ENCODE results near the gene DLGAP1.

Gene DLGAP1

DNA sequence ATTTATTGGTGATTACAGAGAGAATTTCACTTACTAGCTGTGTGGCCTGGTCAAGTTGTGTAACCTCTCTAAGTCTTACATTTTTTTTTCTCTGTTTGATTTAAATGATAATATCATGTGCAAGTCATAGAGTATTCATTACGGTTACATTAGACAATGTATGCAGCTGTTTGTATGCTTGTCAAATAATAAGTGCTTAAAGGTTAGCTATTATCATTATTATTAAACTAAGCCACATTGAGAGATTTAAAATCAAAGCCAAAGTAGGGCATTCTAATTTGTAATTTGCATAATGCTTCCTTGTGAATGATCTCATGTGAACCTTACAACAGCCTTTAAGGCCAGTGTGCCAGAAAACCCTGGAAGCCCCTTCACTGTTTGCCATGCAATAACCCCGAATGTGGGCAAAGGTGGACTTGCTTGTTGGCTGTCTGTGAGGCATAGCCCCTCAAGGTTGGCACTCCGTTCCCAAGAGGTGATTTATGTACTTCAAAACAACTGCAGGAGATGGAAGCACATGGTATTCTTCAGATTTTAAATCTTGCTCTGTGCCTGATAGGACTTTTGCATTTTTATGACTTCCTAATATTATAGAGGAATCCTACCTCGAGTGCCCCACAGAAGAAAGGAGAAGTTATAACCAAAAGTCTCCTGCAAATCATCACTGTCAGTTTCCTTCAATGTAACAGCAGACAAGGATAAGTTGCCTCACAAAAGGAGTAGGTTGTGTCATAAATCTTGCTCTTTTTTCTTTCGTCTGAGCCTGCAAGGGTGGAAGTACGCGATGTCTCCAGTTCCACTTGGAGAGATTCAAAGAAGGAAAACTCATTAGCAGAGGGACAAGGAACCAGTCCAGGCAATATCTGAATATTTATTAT is 733.1 kb downstream of the DLGAP1 start:
- DNase-seq (ENCODE audit: low read depth in 1 of 2, low spot score in 1 of 2): no peak
- in situ Hi-C loops (cut with HindIII; ENCODE audit: low pct_unique_long_range_greater_than_20kb, low sequenced_read_pairs): no loop called here
- no peak for TF ChIP-seq JUND (IDR thresholded peaks at IDR 0.05; ENCODE audit: low read depth)

DNA sequence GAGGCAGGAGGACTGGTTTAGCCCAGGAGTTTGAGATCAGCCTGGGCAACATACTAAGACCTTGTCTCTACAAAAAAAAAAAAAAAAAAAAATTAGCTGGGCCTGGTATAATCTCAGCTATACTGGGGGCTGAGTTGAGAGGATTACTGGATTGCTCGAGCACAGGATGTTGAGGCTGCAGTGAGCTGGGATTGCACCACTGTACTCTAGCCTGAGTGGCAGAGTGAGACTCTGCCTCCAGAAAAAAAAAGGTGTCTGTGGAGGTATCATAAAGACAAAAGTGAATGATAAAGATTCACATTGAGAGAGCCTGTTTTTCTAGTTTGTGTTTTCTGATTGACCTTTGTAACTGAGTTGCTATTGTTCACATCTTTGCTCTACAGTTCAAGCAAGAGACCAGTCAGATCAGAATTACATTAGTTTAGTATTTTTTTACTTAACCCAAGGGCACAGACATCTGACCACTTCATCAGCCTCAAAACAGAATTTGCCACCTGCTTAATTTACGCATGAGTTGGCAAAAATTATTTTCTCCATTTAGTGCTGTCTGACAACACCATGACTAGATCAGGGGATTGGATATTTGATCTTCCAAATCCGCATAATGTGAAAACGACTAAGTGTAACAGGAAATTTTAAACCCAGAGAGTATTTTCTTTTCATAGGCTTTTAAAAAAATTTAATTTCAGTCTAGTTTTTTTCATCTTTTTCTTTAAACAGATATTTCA is 734.1 kb downstream of the DLGAP1 start:
- in situ Hi-C loops (cut with HindIII; ENCODE audit: low pct_unique_long_range_greater_than_20kb, low sequenced_read_pairs): no loop called here
- no peak for TF ChIP-seq JUND (IDR thresholded peaks at IDR 0.05; ENCODE audit: low read depth)
- no peak for DNase-seq (ENCODE audit: low read depth in 1 of 2, low spot score in 1 of 2)

DNA sequence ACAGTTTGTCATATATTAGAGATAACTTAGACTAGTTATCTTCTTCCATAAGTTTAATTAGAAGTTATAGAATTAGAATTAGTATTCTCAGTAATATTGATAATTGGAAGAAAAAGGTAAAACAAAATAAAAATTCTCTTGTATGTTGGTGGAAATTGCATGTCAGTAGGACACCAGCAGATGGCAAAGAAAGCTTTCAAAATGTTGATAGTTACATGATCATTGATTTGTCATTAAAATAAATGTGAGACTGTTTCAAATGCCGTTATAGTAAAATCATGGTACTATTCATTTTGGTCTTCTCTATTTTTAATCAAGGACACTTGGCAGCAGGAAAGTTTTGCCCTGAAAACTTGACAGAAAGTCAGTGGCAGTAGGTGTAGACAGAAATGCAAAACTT is 734.9 kb downstream of the DLGAP1 start:
- no peak for TF ChIP-seq JUND (IDR thresholded peaks at IDR 0.05; ENCODE audit: low read depth)
- in situ Hi-C loops (cut with HindIII; ENCODE audit: low pct_unique_long_range_greater_than_20kb, low sequenced_read_pairs): no loop called here
- no peak for DNase-seq (ENCODE audit: low read depth in 1 of 2, low spot score in 1 of 2)

DNA sequence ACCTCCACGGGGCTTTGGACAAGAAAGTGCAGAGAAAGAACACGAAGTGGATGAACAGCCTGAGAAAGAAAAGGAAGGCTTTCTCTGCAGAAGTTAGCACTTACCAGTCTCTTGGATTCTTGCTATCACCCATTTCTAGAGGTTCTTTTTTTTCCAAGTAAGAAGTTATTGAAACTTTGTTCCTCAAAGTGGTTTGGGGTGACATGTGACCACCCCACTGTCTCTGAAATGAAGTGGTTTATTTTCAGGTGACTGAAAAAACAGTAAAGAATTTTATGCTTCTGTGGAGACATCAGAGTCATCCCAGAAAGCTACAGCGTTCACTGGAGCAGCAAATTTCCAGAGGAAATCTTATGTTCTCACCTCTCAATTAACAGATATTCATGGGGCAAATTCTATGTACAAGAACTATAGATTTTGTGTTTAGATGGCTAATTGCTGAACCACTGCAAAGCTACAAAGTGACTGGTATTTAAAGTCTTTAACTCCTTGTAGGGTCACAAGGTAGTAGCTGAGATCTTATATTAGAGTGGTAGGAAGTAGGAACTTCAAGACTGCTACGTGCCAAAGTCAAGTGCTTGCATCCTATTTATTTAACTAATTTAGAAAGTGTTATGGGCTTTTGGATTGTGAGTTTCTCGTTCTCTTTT is 737.6 kb downstream of the DLGAP1 start:
- DNase-seq (ENCODE audit: low read depth in 1 of 2, low spot score in 1 of 2): no peak
- TF ChIP-seq JUND (IDR thresholded peaks at IDR 0.05; ENCODE audit: low read depth): no peak
- in situ Hi-C loops (cut with HindIII; ENCODE audit: low pct_unique_long_range_greater_than_20kb, low sequenced_read_pairs): no loop called here

DNA sequence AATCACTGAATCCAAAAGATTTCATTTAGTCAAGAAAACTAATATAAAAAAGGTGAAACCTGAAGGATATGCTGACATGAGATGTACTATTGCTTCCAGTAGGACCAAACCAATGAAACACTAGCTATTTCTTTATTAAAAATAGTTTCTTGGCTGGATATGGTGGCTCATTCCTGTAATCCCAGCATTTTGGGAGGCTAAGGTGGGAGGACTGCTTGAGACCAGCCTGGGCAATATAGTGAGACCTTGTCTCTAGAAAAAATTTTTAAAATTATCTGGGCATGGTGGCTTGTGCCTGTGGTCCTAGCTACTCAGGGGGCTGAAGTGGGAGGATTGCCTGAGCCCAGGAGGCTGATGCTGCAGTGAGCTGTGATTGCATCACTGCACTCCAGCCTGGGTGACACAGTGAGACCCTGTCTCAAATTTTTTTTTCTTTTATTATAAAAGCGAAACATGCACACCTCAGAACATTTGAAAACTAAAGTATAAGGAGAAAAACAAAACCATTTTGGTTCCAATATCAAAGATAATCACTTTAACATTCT is 738.9 kb downstream of the DLGAP1 start:
- DNase-seq (ENCODE audit: low read depth in 1 of 2, low spot score in 1 of 2): no peak
- in situ Hi-C loops (cut with HindIII; ENCODE audit: low pct_unique_long_range_greater_than_20kb, low sequenced_read_pairs): no loop called here
- no peak for TF ChIP-seq JUND (IDR thresholded peaks at IDR 0.05; ENCODE audit: low read depth)

DNA sequence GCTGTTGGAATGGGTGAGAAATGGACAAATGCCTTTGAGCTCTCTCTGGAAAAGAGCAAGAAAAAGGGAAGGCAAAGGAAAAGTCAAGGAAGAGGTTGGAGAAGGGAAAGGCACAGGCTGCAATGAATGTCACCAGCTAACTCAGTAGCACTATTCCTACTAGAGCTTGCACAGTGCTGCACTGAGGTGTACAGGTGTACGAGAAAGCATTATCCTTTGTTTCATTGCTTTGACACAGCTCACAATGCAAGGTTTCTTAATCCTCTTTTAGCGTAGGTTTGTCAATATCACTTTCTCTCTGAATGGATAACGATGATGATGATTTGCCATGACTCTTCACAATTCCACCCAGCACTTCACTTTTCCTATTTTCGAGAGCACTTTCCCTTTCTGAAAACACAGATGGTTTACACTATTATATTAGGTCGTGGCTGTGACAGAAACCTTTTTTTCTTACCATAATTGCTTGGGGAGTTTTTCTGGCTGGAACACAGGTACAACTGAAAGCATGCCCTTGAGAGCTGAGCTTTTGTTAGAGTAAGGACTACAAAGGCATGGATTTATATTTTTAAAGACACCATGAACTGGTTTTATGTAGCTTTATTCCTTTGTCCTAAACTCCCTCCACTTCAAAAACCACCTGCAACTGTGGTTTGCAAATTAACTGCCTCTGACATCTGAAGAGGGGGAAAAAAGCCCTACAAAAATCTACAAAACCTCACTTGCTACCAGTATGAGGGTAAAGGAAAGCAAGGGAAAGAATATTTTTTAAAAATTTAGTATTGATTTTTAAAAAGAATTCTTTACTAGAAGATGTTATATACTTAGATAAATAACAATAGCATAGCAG is 739.7 kb downstream of the DLGAP1 start:
- DNase-seq (ENCODE audit: low read depth in 1 of 2, low spot score in 1 of 2): no peak
- in situ Hi-C loops (cut with HindIII; ENCODE audit: low pct_unique_long_range_greater_than_20kb, low sequenced_read_pairs): no loop called here
- TF ChIP-seq JUND (IDR thresholded peaks at IDR 0.05; ENCODE audit: low read depth): no peak

DNA sequence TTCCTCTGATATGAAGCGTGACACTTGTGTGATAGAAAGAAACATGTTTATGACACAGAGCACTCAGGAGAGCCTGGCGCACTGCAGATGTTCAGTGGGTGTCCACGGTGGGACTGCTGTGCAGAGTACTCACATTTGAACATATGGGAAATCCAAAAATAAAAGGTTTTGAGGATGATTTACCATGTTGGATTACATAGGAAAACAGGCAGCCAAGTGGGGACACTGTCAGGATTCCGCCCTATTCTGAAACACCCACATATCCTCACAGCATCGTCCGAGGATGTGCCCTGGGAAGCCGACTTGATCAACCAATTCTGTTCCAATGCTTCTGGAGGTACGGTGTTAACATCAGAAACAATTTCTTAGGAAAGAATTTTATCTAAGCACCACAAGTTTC is 741.4 kb downstream of the DLGAP1 start:
- TF ChIP-seq JUND (IDR thresholded peaks at IDR 0.05; ENCODE audit: low read depth): no peak
- in situ Hi-C loops (cut with HindIII; ENCODE audit: low pct_unique_long_range_greater_than_20kb, low sequenced_read_pairs): no loop called here
- no peak for DNase-seq (ENCODE audit: low read depth in 1 of 2, low spot score in 1 of 2)

DNA sequence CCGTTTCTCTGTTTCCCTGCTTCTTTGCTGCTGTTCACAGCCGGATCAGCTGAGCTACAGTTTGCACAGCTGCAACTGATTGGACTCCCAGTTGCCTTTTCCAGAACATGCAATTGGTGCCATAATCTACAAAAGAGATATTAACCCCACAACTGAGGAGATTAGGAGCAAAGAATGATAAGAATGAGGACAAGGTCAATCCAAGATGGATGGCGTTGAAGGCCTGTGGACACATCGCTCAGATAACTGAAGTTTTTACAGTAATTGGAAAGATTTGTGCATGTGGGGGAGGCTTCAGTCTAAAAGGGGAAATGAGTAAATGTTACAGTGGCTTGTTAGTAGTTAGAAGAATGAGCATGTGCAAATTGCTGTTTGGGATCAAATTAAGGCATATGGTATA is 741.9 kb downstream of the DLGAP1 start:
- in situ Hi-C loops (cut with HindIII; ENCODE audit: low pct_unique_long_range_greater_than_20kb, low sequenced_read_pairs): no loop called here
- no peak for TF ChIP-seq JUND (IDR thresholded peaks at IDR 0.05; ENCODE audit: low read depth)
- no peak for DNase-seq (ENCODE audit: low read depth in 1 of 2, low spot score in 1 of 2)

DNA sequence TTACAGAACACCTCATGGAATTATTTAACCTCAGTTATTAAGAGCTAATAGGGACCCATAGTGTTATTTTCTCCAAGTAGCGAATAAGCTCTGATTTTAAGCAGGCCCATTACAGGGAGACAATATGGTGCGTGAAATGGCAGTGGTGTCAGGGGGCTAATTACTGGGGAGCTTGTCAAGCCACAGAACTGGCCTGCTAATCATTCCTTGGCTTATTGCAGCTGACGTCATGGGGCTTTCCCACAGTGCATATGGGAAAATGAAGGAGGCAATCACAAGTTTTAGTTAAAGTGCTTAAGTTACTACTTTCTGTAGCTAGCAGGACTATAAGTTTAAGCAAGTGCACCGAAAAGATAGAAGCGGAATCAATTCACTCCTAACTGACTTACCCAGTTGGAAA is 742.6 kb downstream of the DLGAP1 start:
- no peak for TF ChIP-seq JUND (IDR thresholded peaks at IDR 0.05; ENCODE audit: low read depth)
- DNase-seq (ENCODE audit: low read depth in 1 of 2, low spot score in 1 of 2): no peak
- in situ Hi-C loops (cut with HindIII; ENCODE audit: low pct_unique_long_range_greater_than_20kb, low sequenced_read_pairs): no loop called here

DNA sequence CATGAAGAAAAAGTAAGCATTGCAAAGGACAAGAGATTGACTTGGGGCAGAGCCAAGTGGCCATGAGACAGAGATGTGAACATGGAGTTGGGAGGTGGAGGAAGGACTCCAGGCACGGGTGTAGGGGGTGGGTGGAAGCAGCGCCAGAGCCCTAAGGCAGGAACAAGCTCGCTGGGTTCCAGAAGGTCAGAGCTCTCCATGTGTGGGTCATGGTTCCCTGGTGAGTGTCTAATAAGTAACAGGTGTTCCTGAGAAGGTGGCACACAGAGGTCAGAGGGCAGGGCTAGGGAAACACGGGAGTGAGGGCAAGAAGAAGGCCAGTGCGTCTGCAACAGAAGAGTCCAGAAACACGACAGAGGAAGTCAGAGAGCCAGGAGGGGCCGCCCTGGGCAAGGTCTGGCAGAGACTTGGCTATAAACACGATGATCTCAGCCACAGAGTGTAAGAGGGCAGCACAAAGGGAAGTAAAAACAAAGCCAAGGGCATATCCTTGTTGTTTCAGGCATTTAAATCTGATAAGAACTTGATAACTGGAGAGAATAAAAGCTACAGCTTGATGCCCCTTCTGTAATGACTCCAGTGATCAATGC is 744.3 kb downstream of the DLGAP1 start:
- in situ Hi-C loops (cut with HindIII; ENCODE audit: low pct_unique_long_range_greater_than_20kb, low sequenced_read_pairs): no loop called here
- no peak for DNase-seq (ENCODE audit: low read depth in 1 of 2, low spot score in 1 of 2)
- TF ChIP-seq JUND (IDR thresholded peaks at IDR 0.05; ENCODE audit: low read depth): no peak

DNA sequence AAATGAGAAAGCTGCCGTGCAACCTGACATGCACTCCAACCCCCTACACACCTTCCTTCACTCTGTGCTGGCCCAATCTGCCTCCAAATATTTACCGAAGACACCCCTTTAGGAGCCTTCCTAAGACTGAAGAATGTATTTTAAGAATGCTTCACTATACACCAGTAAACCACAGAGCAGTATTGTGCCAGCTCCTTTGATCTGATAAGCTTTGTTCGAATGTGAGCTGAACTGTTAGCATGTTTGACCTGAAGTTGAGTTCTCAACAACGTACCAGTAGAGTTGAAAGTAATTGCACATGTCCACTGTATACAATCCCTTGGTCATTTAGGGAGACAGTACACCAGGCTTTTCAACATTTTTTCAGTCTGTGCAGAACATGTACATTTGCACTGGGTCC is 745.9 kb downstream of the DLGAP1 start:
- DNase-seq (ENCODE audit: low read depth in 1 of 2, low spot score in 1 of 2): peak in 1 of 2 experiments; percentile 33
- TF ChIP-seq JUND (IDR thresholded peaks at IDR 0.05; ENCODE audit: low read depth): no peak
- in situ Hi-C loops (cut with HindIII; ENCODE audit: low pct_unique_long_range_greater_than_20kb, low sequenced_read_pairs): no loop called here

All from T47D (cell line).